ENCODE measurements around the gene GRID1.

Gene GRID1

DNA sequence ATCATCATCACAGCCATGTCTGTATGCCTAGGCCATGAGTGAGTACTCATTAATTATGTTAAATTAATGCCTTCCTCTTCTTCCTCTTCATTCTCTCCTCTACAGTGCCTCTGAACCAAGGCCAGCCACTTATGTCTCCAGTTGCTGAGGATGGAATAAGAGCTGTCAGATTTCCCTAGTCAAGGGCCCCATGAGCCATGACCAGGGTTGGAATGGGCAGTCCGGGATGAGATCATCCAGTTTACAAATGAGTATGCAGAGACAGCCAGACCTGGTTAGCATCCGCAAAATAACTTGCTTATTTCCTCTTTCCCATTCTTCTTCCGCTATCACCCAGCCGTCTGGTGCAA lies 342.7 kb downstream of the GRID1 start:
- no peak for DNase-seq

GRCh38 chr10:86023336-86023735 lies 343.3 kb downstream of the GRID1 start:
- no peak for DNase-seq

DNA sequence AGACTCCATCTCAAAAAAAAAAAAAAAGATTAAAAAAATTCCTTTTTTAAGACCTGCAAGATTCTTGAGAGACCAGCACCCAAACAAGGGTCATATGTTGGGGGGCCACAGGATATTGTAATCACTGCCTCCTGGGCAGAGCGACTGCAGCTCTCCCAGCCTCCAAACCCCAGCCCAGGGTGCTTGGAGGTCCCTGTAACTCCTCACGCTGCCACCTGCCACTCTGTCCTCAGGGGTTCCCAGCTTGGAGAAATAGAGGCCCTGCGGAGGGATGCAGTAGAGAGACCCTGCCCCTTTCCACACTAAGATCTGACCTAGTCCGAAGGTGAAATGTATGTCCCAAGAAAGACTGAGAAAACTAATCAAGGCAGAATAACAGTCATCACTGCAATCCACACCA lies 343.7 kb downstream of the GRID1 start:
- no peak for DNase-seq

GRCh38 chr10:86020134-86020533 lies 346.5 kb downstream of the GRID1 start:
- DNase-seq = no peak

DNA sequence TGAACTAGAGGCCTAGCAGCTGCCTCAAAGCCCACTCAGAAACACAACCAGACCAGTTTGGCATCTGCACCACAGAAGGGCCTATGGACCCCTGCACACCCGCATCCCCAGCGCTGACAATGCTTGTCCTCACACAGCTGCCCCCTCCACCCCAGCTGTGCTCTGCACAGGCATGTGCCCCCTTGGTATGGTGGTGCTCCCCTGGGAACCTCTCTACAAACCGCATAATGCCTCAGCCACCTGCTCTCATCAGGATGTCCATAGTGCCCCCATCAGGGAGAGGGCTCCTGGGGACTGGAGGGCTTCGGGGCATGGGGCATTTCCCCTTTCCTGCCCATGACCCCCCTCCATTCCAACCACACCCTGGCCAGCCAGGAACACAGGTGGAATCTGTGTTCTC lies 347.5 kb downstream of the GRID1 start:
- no peak for DNase-seq

- no peak for DNase-seq
These were observed 347.9 kb downstream of the GRID1 start for GRCh38 chr10:86018735-86019058.

GRCh38 chr10:86017841-86018734 lies 348.5 kb downstream of the GRID1 start:
- peak; percentile 60 for DNase-seq

- no peak for DNase-seq
These were observed 353.0 kb downstream of the GRID1 start for GRCh38 chr10:86013568-86013967.

GRCh38 chr10:86007171-86007570 lies 359.4 kb downstream of the GRID1 start:
- DNase-seq = no peak

DNA sequence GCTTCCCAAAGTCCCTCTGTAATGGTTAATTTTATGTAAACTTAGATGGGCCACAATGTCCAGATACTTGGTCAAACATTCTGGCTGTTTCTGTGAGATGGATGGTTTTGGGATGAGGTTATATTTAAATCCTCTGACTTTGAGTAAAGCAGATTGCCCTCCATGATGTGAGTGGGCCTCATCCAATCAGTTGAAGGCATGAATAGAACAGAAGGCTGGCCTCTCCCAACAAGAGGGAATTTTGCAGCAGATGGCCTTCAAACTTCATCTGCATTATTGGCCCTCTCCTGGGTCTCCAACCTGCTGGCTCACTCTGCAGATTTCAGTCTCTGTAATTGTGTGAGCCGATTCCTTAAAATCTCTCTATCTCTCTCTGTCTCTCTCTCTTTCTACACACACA lies 362.3 kb downstream of the GRID1 start:
- no peak for DNase-seq

GRCh38 chr10:86003201-86003621 lies 363.4 kb downstream of the GRID1 start:
- no peak for DNase-seq

DNA sequence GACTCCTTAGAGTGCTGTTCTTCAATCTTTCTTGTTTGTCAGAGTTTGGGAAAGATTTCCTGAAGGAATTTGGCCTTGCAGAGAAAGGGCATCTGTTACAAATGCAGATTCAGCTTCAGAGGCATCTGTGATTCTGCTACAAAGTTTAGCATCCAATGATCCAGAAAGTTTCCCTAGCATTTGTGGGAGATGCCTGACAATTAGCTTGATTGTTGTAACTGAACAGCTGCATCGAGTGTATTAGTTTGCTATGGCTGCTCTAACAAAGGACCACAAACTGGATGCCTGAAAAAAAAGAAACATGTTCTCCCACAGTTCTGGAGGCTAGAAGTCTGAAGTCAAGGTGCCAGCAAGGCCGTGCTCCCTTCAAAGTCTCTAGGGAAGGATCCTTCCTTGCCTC lies 365.1 kb downstream of the GRID1 start:
- DNase-seq = no peak

DNA sequence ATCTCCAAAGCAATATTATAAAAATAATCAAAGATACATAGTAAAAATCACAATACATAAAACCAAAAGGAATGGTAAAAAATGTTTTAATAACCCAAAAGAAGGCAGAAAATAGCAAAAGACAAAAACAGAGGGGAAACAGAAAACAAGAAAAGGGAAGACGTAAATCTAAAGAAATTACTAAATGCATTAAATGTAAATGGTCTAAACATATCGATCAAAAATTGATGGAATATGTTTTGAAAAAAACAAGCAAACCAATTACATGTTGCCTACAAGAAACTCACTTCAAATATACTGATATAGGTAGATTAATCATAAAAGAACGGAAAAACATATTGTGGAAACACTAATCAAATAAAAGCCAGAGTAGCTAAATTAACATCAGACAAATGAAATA lies 369.1 kb downstream of the GRID1 start:
- no peak for DNase-seq

- peak; percentile 6 for DNase-seq
These were observed 370.8 kb downstream of the GRID1 start for GRCh38 chr10:85995791-85996190.

DNA sequence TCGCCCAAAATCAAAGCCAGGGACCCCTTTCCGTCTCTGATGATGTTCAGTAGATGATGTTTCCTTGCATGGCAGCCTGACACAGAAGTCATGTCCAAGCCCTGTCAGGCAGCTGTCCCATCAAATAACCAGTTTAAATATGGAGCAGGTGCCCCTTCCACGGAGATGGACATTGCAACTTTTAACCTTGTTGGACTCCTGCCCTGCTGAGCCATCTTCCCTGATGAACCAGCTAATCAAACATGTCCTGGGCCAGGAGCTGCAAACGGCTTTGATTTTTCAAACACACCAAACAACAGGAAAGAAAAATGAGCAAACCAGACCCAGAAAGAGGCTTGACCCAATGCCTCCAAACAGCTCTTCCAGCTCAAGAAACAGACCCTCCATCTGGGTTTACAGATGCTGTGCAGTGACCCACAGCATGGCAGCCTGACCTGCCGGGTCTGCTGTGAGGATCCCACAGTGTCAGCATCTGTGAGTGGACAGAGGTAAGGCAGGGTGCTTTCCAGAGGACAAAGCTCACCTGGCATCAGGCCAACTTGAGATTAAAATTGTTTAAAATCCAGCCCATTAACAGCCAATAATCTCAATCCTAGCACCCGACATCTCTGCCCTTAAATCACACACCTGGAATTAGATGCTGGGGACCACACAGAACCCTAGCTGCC lies 372.6 kb downstream of the GRID1 start:
- DNase-seq = no peak

GRCh38 chr10:85993140-85993539 lies 373.5 kb downstream of the GRID1 start:
- no peak for DNase-seq

DNA sequence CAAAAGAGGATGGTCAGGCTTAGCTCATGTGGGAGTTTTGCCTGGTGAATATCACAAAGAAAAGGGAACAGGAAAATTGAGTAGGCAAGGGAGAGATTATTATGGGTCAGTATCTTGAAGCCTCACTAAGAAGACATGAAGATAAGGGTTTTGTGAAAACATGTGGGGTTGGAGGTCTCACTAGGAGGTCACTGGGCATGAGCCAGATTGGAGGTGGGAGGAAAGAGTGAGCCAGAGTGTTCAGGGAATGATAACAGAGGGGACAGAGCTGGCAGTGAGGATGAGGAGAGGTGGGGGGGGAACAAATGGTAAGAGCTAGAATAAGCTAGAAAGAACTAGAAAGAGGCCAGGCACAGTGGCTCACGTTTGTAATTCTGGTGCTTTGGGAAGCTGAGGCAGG lies 374.3 kb downstream of the GRID1 start:
- no peak for DNase-seq

DNA sequence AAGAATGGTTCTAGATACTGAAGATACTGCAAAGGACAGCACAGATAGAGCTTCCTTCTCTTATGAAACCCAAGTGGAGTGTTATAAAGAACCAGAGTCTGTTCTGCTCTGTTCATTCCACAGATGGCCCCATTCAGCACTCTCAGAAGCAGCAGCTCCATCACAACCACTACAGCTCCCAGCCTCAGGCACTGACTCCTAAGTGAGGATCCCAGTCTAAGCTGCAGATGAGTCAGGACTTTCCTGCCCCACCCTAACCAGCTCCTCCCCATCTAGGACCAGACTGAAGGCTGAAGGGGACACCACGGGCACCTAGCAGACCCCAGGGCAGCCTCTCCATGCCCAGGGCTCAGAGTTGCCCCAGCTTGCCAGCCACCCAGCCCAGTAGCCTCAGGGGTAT lies 379.8 kb downstream of the GRID1 start:
- DNase-seq = no peak

DNA sequence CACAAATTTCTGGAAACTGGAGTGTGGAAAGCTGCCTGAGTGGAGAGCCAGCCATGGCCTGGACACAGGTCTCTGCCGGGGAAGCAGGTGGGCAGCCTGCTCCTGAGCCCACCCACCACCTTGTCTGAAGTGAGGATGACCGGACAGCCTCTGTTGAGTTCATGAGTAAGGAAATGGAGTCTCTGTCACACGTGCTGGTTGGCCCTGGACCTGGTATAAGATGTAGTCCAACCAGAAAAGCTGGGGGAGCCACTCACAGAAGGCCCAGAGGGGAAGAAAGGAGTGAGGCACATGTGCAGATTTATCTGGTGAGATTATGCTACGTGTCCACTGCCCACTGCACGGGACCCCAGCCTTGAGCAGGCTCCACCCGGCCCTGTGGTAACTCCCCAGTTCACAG lies 383.5 kb downstream of the GRID1 start:
- no peak for DNase-seq

- no peak for DNase-seq
These were observed 387.0 kb downstream of the GRID1 start for GRCh38 chr10:85979598-85979997.

GRCh38 chr10:85978566-85979358 lies 387.8 kb downstream of the GRID1 start:
- DNase-seq = no peak

DNA sequence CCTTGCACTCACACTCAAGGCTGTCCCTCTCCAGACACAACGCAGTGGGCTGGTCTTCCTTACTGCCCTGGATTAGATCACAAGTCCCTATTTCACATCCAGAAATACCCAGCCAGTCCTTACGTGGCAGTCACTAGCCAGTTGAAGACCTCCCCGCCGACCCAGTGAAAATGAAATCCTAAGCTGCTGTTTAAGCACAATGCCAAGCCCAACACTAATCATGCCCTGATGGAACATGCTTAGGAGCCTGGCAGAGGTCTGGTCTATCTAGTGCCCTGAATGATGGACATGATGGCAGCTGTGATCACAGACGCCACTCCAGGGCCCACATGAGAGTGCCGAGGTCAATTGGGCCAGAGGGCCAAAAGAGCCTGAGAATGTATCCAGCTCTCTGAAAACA lies 389.0 kb downstream of the GRID1 start:
- no peak for DNase-seq

GRCh38 chr10:85976267-85976793 lies 390.3 kb downstream of the GRID1 start:
- no peak for DNase-seq

DNA sequence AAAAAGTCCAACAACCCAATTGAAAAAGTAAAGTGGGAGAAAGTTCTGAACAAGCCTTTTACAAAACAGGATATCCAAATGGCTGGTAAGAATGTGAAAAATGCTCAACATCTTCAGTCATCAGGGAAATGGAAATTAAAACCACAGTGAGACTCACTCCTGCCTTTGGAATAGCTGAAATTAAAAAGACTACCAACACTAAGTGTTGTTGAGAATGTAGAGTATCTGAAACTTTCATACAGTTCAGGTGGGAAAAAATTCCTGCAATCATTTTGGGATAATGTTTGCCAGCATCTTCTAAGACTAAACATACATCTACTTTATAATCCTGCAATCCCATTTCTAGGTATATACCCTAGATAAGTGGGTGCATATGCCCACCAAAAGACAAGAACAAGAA lies 395.1 kb downstream of the GRID1 start:
- no peak for DNase-seq
